ENCODE results near the gene RUNX2.

DNA sequence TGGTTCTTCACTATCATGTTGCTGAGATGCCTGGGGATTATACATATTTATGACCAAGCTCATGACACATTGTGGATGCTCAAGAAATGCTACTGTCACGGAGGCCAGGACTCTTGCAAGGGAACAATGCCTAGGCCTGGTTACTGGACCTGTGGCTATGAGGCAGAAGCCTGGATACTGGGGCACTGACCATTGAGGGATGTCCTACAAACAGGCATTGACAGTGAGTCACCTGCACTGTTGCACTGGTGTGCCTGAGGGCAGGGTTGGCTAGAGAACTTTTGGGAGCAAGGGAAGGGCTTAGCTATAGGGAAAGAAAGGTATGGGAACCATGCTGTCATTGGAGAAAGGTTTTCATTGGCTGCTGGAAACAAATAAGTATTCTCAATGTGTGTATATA is 362.7 kb downstream of the RUNX2 start:
- TF ChIP-seq CTCF (IDR thresholded peaks at IDR 0.05) (no peak), POLR2A (IDR thresholded peaks at IDR 0.05) (no peak)

Data from uterus (tissue), 2 donors.